ENCODE measurements around the gene KCNMA1. TPM values are rescaled to one million over a fixed set of nuclear protein-coding genes. Genes with fewer than 3 reads are reported as not detected.

Gene KCNMA1
- total RNA-seq, 4 donors from 2014 or later, result 68.4 to 170 (median 119) TPM

GRCh38 chr10:77231884-77232610 is 405.6 kb downstream of the KCNMA1 start:
- in situ Hi-C loops (cut with MboI; ENCODE audit: low pct_ligation_motif_present in 1 of 4, low pct_unique_long_range_greater_than_20kb in 1 of 4, low sequenced_read_pairs in 3 of 4), result no loop called here
- WGBS, 2 donors (ENCODE audit: low coverage in 1 of 2), result 91 to 100% methylated on average over 2 of the region's 3 CpGs
- no peak for TF ChIP-seq EP300 (IDR thresholded peaks at IDR 0.05; ENCODE audit: low read depth)
- TF ChIP-seq POLR2A (IDR thresholded peaks at IDR 0.05), result no peak
- no peak for TF ChIP-seq CTCF (IDR thresholded peaks at IDR 0.05)
- TF ChIP-seq POLR2AphosphoS5 (IDR thresholded peaks at IDR 0.05), result no peak
- no peaks in the 10 kb centered on the region for H3K36me3 ChIP-seq
- no peak overlapping the region for H3K4me3 ChIP-seq
- H3K27ac ChIP-seq, result no peak overlapping the region
- intact Hi-C loops (cut with DNase I; ENCODE audit: low total_unique reads), result loop anchor here (1.0 kb wide), 1 partner anchor 43 kb away; no protein-coding TSS in a partner anchor
- H3K9me3 ChIP-seq, result no peaks in the 10 kb centered on the region
- no peaks in the 10 kb centered on the region for H3K4me1 ChIP-seq
- DNase-seq, result no peak
- H3K27me3 ChIP-seq, result no peaks in the 10 kb centered on the region

- no peak for DNase-seq
- in situ Hi-C loops (cut with MboI; ENCODE audit: low pct_ligation_motif_present in 1 of 4, low pct_unique_long_range_greater_than_20kb in 1 of 4, low sequenced_read_pairs in 3 of 4), result no loop called here
- Histone ChIP-seq H3K9me3 (no peaks in the 10 kb centered on the region), H3K4me3 (no peak overlapping the region), H3K27me3 (no peaks in the 10 kb centered on the region), H3K4me1 (no peaks in the 10 kb centered on the region), H3K36me3 (no peaks in the 10 kb centered on the region), H3K27ac (no peak overlapping the region)
- intact Hi-C loops (cut with DNase I; ENCODE audit: low total_unique reads), result no loop called here
- TF ChIP-seq EP300 (IDR thresholded peaks at IDR 0.05; ENCODE audit: low read depth) (no peak), POLR2AphosphoS5 (IDR thresholded peaks at IDR 0.05) (no peak), CTCF (IDR thresholded peaks at IDR 0.05) (no peak), POLR2A (IDR thresholded peaks at IDR 0.05) (no peak)
- WGBS, 2 donors (ENCODE audit: low coverage in 1 of 2), result 87 to 100% methylated on average over 2 to 3 of the region's 3 CpGs
These were observed 406.2 kb downstream of the KCNMA1 start for GRCh38 chr10:77231375-77231774.

GRCh38 chr10:77230194-77230593 is 407.4 kb downstream of the KCNMA1 start:
- no peaks in the 10 kb centered on the region for H3K4me1 ChIP-seq
- no peaks in the 10 kb centered on the region for H3K9me3 ChIP-seq
- H3K36me3 ChIP-seq, result no peaks in the 10 kb centered on the region
- TF ChIP-seq POLR2AphosphoS5 (IDR thresholded peaks at IDR 0.05), result no peak
- no peak for TF ChIP-seq CTCF (IDR thresholded peaks at IDR 0.05)
- no peak for TF ChIP-seq EP300 (IDR thresholded peaks at IDR 0.05; ENCODE audit: low read depth)
- no peak for TF ChIP-seq POLR2A (IDR thresholded peaks at IDR 0.05)
- peak overlapping the region in 3 of 4 donors; percentile 27 to 34 (median 33) for H3K27ac ChIP-seq
- no peaks in the 10 kb centered on the region for H3K27me3 ChIP-seq
- H3K4me3 ChIP-seq, result no peak overlapping the region
- no peak for DNase-seq
- intact Hi-C loops (cut with DNase I; ENCODE audit: low total_unique reads) (no loop called here), in situ Hi-C loops (cut with MboI; ENCODE audit: low pct_ligation_motif_present in 1 of 4, low pct_unique_long_range_greater_than_20kb in 1 of 4, low sequenced_read_pairs in 3 of 4) (no loop called here)
- 81 to 95% methylated on average over 5 of the region's 5 CpGs for WGBS, 2 donors (ENCODE audit: low coverage in 1 of 2)

- DNase-seq, result no peak
- Histone ChIP-seq H3K27ac (peak overlapping the region in 2 of 4 donors; percentile 33 to 34), H3K9me3 (no peaks in the 10 kb centered on the region), H3K27me3 (no peaks in the 10 kb centered on the region), H3K4me1 (no peaks in the 10 kb centered on the region), H3K36me3 (no peaks in the 10 kb centered on the region), H3K4me3 (no peak overlapping the region)
- TF ChIP-seq POLR2AphosphoS5 (IDR thresholded peaks at IDR 0.05) (no peak), EP300 (IDR thresholded peaks at IDR 0.05; ENCODE audit: low read depth) (no peak), POLR2A (IDR thresholded peaks at IDR 0.05) (no peak), CTCF (IDR thresholded peaks at IDR 0.05) (no peak)
- 83 to 87% methylated on average over 3 of the region's 3 CpGs for WGBS, 2 donors (ENCODE audit: low coverage in 1 of 2)
- intact Hi-C loops (cut with DNase I; ENCODE audit: low total_unique reads) (no loop called here), in situ Hi-C loops (cut with MboI; ENCODE audit: low pct_ligation_motif_present in 1 of 4, low pct_unique_long_range_greater_than_20kb in 1 of 4, low sequenced_read_pairs in 3 of 4) (no loop called here)
These were observed 407.9 kb downstream of the KCNMA1 start for GRCh38 chr10:77229704-77230103.
